Loucy (cell line): ENCODE results near the gene FAM76B.

Source experiments
- CTCF ChIP-seq: fragments of 200-600 bp; sonication (generic); conservative IDR thresholded peaks from 2 replicates; pipeline ENCODE4 v1.5.1; 2014; ENCODE audit warnings: mild to moderate bottlenecking, antibody characterized with exemption, low read length
- EZH2phosphoT487 ChIP-seq: fragments of 200-600 bp; IDR thresholded peaks from 2 replicates; pipeline ENCODE4 v1.6.1; 2018; ENCODE audit warnings: antibody characterized with exemption, mild to moderate bottlenecking, moderate library complexity, borderline replicate concordance

- no peak for TF ChIP-seq CTCF
- TF ChIP-seq EZH2phosphoT487, result no peak
Measured at GRCh38 chr11:95802806-95803205, 13.2 kb upstream of the FAM76B start.
